ENCODE results near the gene ATG13.
"Not testable (repeated sequence)": the region's sequence is repeated elsewhere in the genome, so short reads cannot be mapped to it uniquely, and the experiment has no call there.

The ATG13 gene

DNA sequence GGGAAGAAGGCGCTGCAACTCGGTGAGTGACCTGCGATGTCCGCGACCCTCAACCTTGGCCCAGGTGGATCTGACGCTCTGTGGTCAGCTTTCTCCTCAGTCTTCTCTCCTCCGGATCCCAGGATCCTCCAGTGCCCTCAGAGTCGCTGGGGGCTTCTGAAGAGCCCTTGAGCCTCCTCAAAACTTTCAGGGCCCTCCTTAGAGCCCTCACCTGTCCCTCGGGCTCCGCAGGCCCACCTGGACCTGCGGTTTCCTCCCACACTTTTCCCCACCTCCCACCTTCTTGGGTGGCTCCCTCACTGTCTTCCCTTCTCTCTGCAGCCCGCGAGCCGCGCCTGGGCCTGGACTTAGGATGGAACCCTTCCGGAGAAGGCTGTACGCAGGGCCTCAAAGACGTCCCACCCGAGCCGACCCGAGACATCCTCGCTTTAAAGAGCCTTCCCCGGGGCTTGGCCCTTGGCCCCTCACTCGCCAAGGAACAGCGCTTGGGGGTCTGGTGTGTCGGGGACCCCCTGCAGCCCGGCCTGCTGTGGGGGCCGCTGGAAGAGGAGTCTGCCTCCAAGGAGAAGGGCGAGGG lies 83.8 kb downstream of the ATG13 start:
- H3K27me3 ChIP-seq (ENCODE audit: insufficient read depth, poor library complexity, severe bottlenecking), result no peaks in the 10 kb centered on the region

DNA sequence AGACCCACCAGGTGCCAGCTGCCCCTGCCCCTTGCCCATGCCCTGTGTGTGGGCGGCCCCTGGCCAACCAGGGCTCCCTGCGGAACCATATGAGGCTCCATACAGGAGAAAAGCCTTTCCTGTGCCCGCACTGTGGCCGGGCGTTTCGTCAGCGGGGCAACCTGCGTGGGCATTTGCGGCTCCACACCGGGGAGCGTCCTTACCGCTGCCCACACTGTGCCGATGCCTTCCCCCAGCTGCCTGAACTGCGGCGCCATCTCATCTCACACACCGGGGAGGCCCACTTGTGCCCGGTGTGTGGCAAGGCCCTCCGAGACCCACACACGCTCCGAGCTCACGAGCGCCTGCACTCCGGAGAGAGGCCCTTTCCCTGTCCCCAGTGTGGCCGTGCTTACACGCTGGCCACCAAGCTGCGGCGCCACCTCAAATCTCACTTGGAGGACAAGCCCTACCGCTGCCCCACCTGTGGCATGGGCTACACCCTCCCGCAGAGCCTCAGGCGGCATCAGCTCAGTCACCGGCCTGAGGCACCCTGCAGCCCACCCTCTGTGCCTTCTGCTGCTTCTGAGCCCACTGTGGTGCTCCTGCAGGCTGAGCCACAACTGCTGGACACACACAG lies 87.8 kb downstream of the ATG13 start:
- Histone ChIP-seq H3K4me3 (ENCODE audit: severe bottlenecking) (no peak overlapping the region), H3K9me3 (ENCODE audit: severe bottlenecking) (no peaks in the 10 kb centered on the region), H3K36me3 (ENCODE audit: low read depth) (peaks cover 42% of the 10 kb centered on the region), H3K27me3 (ENCODE audit: insufficient read depth, poor library complexity, severe bottlenecking) (no peaks in the 10 kb centered on the region), H3K4me1 (ENCODE audit: insufficient read depth, poor library complexity, severe bottlenecking) (no peaks in the 10 kb centered on the region), H3K27ac (ENCODE audit: poor library complexity, severe bottlenecking) (no peak overlapping the region)
- TF ChIP-seq CTCF (IDR thresholded peaks at IDR 0.05; ENCODE audit: poor library complexity, severe bottlenecking), result no peak
- no peak for DNase-seq (ENCODE audit: low spot score)
- no peak for ATAC-seq (ENCODE audit: low read depth)

More for the DNA sequence above, 83.8 kb downstream of the ATG13 start:
- ATAC-seq (ENCODE audit: low read depth) (peak; percentile 4; the same call in 2 of the 3 replicates), DNase-seq (ENCODE audit: low spot score) (no peak)
- no peak for TF ChIP-seq CTCF (IDR thresholded peaks at IDR 0.05; ENCODE audit: poor library complexity, severe bottlenecking)
- Histone ChIP-seq H3K27ac (ENCODE audit: poor library complexity, severe bottlenecking) (peak overlapping the region; percentile 67), H3K4me1 (ENCODE audit: insufficient read depth, poor library complexity, severe bottlenecking) (no peaks in the 10 kb centered on the region), H3K9me3 (ENCODE audit: severe bottlenecking) (no peaks in the 10 kb centered on the region), H3K36me3 (ENCODE audit: low read depth) (peaks cover 40% of the 10 kb centered on the region), H3K4me3 (ENCODE audit: severe bottlenecking) (peak overlapping the region; percentile 76)

- DNase-seq (ENCODE audit: low spot score) (no peak), ATAC-seq (ENCODE audit: low read depth) (no peak)
- Histone ChIP-seq H3K36me3 (ENCODE audit: low read depth) (peaks cover 34% of the 10 kb centered on the region), H3K27me3 (ENCODE audit: insufficient read depth, poor library complexity, severe bottlenecking) (no peaks in the 10 kb centered on the region), H3K4me3 (ENCODE audit: severe bottlenecking) (no peak overlapping the region), H3K4me1 (ENCODE audit: insufficient read depth, poor library complexity, severe bottlenecking) (no peaks in the 10 kb centered on the region), H3K27ac (ENCODE audit: poor library complexity, severe bottlenecking) (no peak overlapping the region), H3K9me3 (ENCODE audit: severe bottlenecking) (no peaks in the 10 kb centered on the region)
- no peak for TF ChIP-seq CTCF (IDR thresholded peaks at IDR 0.05; ENCODE audit: poor library complexity, severe bottlenecking)
These were observed 89.5 kb downstream of the ATG13 start for GRCh38 chr11:46706886-46707285.

DNA sequence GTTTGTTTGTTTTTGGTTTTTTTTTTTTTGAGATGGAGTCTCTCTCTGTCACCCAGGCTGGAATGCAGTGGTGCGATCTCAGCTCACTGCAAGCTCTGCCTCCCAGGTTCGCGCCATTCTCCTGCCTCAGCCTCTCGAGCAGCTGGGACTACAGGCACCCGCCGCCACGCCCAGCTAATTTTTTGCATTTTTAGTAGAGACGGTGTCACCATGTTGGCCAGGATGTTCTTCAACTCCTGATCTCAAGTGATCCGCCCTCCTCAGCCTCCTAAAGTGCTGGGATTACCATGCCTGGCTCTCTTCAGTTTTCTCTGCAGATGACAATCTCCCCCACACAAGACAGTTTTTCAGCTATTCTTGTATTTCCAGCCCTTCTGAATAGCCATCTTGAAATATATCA lies 92.0 kb downstream of the ATG13 start:
- not testable (repeated sequence) for ATAC-seq (ENCODE audit: low read depth); DNase-seq (ENCODE audit: low spot score); H3K27ac ChIP-seq (ENCODE audit: poor library complexity, severe bottlenecking); H3K4me3 ChIP-seq (ENCODE audit: severe bottlenecking); H3K4me1 ChIP-seq (ENCODE audit: insufficient read depth, poor library complexity, severe bottlenecking); H3K9me3 ChIP-seq (ENCODE audit: severe bottlenecking); H3K27me3 ChIP-seq (ENCODE audit: insufficient read depth, poor library complexity, severe bottlenecking)
- peaks cover 17% of the 10 kb centered on the region for H3K36me3 ChIP-seq (ENCODE audit: low read depth)

- Histone ChIP-seq H3K9me3 (ENCODE audit: severe bottlenecking) (no peaks in the 10 kb centered on the region), H3K36me3 (ENCODE audit: low read depth) (peaks cover 8% of the 10 kb centered on the region), H3K4me3 (ENCODE audit: severe bottlenecking) (no peak overlapping the region), H3K27me3 (ENCODE audit: insufficient read depth, poor library complexity, severe bottlenecking) (no peaks in the 10 kb centered on the region), H3K27ac (ENCODE audit: poor library complexity, severe bottlenecking) (peak overlapping the region; percentile 1), H3K4me1 (ENCODE audit: insufficient read depth, poor library complexity, severe bottlenecking) (peaks cover 7% of the 10 kb centered on the region)
- no peak for DNase-seq (ENCODE audit: low spot score)
- peak; percentile 42; the same call in 1 of the 3 replicates for ATAC-seq (ENCODE audit: low read depth)
- no peak for TF ChIP-seq CTCF (IDR thresholded peaks at IDR 0.05; ENCODE audit: poor library complexity, severe bottlenecking)
These were observed 93.5 kb downstream of the ATG13 start for GRCh38 chr11:46710821-46711269.
